Neuronal stem cell (in vitro differentiated cells): ENCODE data around the gene GPR142.

Experiments
- DNase-seq: peaks from one replicate; pipeline ENCODE4 v3.0.0-alpha.2; 2013; ENCODE audit warnings: low spot score
- H2AFZ ChIP-seq: one replicate; pipeline ENCODE4 v1.6.1; 2013; ENCODE audit warnings: mild to moderate bottlenecking, low read length, inconsistent platforms
- H2AK5ac ChIP-seq: 2 replicates; pipeline ENCODE4 v1.6.1; 2013; ENCODE audit warnings: low read depth, mild to moderate bottlenecking, inconsistent platforms, low read length, moderate library complexity, mixed read lengths
- H2BK120ac ChIP-seq: 2 replicates; pipeline ENCODE4 v1.6.1; 2013; ENCODE audit warnings: low read depth, mild to moderate bottlenecking, inconsistent platforms, low read length, moderate library complexity, mixed read lengths
- H2BK12ac ChIP-seq: one replicate; pipeline ENCODE4 v1.6.1; 2013; ENCODE audit warnings: low read length, inconsistent platforms
- H2BK15ac ChIP-seq: 2 replicates; pipeline ENCODE4 v1.6.1; 2013; ENCODE audit warnings: mild to moderate bottlenecking, low read length, inconsistent platforms, mixed read lengths
- H2BK5ac ChIP-seq: one replicate; pipeline ENCODE4 v1.6.1; 2013; ENCODE audit warnings: inconsistent platforms, mild to moderate bottlenecking, low read length, moderate library complexity
- H3K14ac ChIP-seq: one replicate; pipeline ENCODE4 v1.6.1; 2013; ENCODE audit warnings: low read length, inconsistent platforms
- H3K18ac ChIP-seq: 2 replicates; pipeline ENCODE4 v1.6.1; 2013; ENCODE audit warnings: low read length, inconsistent platforms
- H3K23ac ChIP-seq: 2 replicates; pipeline ENCODE4 v1.6.1; 2013; ENCODE audit warnings: low read depth, mild to moderate bottlenecking, mixed read lengths, low read length, inconsistent platforms; ENCODE audit not compliant: poor library complexity
- H3K27ac ChIP-seq: replicated peaks from 3 replicates; pipeline ENCODE4 v1.5.1; 2013; ENCODE audit warnings: low read length, inconsistent platforms
- H3K27me3 ChIP-seq, 3 experiments: 2 replicates each; pipeline ENCODE4 v1.6.1; 2013; ENCODE audit warnings: low read length in 3 of 3, mild to moderate bottlenecking in 2 of 3, inconsistent platforms in 1 of 3, low read depth in 1 of 3, mixed read lengths in 1 of 3, moderate library complexity in 1 of 3; ENCODE audit not compliant: control insufficient read depth in 3 of 3, insufficient read depth in 3 of 3
- H3K36me3 ChIP-seq, 2 donors: replicated peaks in 1 of 2; 2 replicates each; pipeline ENCODE4 v1.6.1; 2013; ENCODE audit warnings: low read length in 2 of 2; ENCODE audit not compliant: control insufficient read depth in 2 of 2, insufficient read depth in 2 of 2
- H3K4ac ChIP-seq: 2 replicates; pipeline ENCODE4 v1.6.1; 2013; ENCODE audit warnings: inconsistent platforms, mild to moderate bottlenecking, low read length, moderate library complexity
- H3K4me1 ChIP-seq, 2 donors: 1 replicate in 1 of 2; 2 replicates in 1 of 2; pipeline ENCODE4 v1.6.1; 2013; ENCODE audit warnings: low read length in 2 of 2, low read depth in 1 of 2; ENCODE audit not compliant: control insufficient read depth in 2 of 2, insufficient read depth in 1 of 2
- H3K4me2 ChIP-seq: one replicate; pipeline ENCODE4 v1.6.1; 2013; ENCODE audit warnings: mild to moderate bottlenecking, low read length, inconsistent platforms; ENCODE audit not compliant: insufficient read depth, poor library complexity, severe bottlenecking
- H3K4me3 ChIP-seq, 2 donors: 2 replicates each; pipeline ENCODE4 v1.5.1; 2013; ENCODE audit warnings: low read length in 2 of 2, mild to moderate bottlenecking in 2 of 2, inconsistent platforms in 1 of 2, moderate library complexity in 1 of 2
- H3K79me1 ChIP-seq: one replicate; pipeline ENCODE4 v1.6.1; 2013; ENCODE audit warnings: low read depth, mild to moderate bottlenecking, inconsistent platforms, low read length, moderate library complexity
- H3K9ac ChIP-seq: one replicate; pipeline ENCODE4 v1.6.1; 2013; ENCODE audit warnings: mild to moderate bottlenecking, low read depth, low read length, inconsistent platforms; ENCODE audit not compliant: poor library complexity
- H3K9me3 ChIP-seq, 2 donors: replicated peaks in 1 of 2; 2 replicates each; pipeline versions ENCODE3 to v1.6.1; 2013; ENCODE audit warnings: low read length in 2 of 2, mild to moderate bottlenecking in 2 of 2, inconsistent platforms in 1 of 2, low read depth in 1 of 2, mixed read lengths in 1 of 2, moderate library complexity in 1 of 2; ENCODE audit not compliant: control insufficient read depth in 2 of 2, insufficient read depth in 1 of 2
- H4K8ac ChIP-seq: one replicate; pipeline ENCODE4 v1.6.1; 2013; ENCODE audit warnings: low read depth, mild to moderate bottlenecking, inconsistent platforms, low read length, moderate library complexity
- H4K91ac ChIP-seq: one replicate; pipeline ENCODE4 v1.6.1; 2013; ENCODE audit warnings: low read length, low read depth, mild to moderate bottlenecking, inconsistent platforms; ENCODE audit not compliant: poor library complexity
- WGBS, 2 donors: extraction: QIAGEN DNeasy Blood & Tissue Kit; methylation state at CpG; one replicate each; pipeline ENCODE4 v1.1.7; 2013; ENCODE audit warnings: missing lambda C conversion rate in 2 of 2, mixed read lengths in 1 of 2; ENCODE audit not compliant: insufficient read length in 2 of 2, insufficient replicate concordance in 1 of 2; ENCODE audit errors: extremely low coverage in 2 of 2; 5-methylcytosine and 5-hydroxymethylcytosine counted together

GPR142 gene

GRCh38 chr17:74402048-74402447 lies 34.7 kb downstream of the GPR142 start:
- no CpG with 5 or more reads among the region's 7 CpGs for WGBS, 2 donors
- no peak for DNase-seq
- H2BK120ac ChIP-seq, result no peak overlapping the region

GRCh38 chr17:74403512-74404137 lies 36.3 kb downstream of the GPR142 start:
- Histone ChIP-seq H3K4me1 (peaks cover 0 to 13% of the 10 kb centered on the region in 2 donors), H2AFZ (no peak overlapping the region)
- WGBS, 2 donors, result no CpG with 5 or more reads among the region's 12 CpGs

More at GRCh38 chr17:74402048-74402447, 34.7 kb downstream of the GPR142 start:
- H3K14ac ChIP-seq, result no peak overlapping the region
- H3K4me2 ChIP-seq, result no peak overlapping the region
- H4K8ac ChIP-seq, result no peak overlapping the region
- H3K4me3 ChIP-seq, result no peak overlapping the region
- no peaks in the 10 kb centered on the region for H3K36me3 ChIP-seq
- H3K23ac ChIP-seq, result no peak overlapping the region
- no peak overlapping the region for H2BK12ac ChIP-seq
- no peak overlapping the region for H4K91ac ChIP-seq
- no peak overlapping the region for H3K4ac ChIP-seq
- H3K27me3 ChIP-seq, result no peaks in the 10 kb centered on the region
- no peak overlapping the region for H2AK5ac ChIP-seq
- no peak overlapping the region for H2BK5ac ChIP-seq
- H3K4me1 ChIP-seq, result peaks cover 0 to 13% of the 10 kb centered on the region in 2 donors
- no peak overlapping the region for H3K27ac ChIP-seq
- H3K9me3 ChIP-seq, result no peaks in the 10 kb centered on the region
- no peak overlapping the region for H2AFZ ChIP-seq
- H3K79me1 ChIP-seq, result no peaks in the 10 kb centered on the region
- no peak overlapping the region for H3K18ac ChIP-seq
- no peak overlapping the region for H2BK15ac ChIP-seq
- H3K9ac ChIP-seq, result no peak overlapping the region

GRCh38 chr17:74404218-74404617 lies 36.9 kb downstream of the GPR142 start:
- H2BK15ac ChIP-seq, result no peak overlapping the region
- no peak overlapping the region for H2BK5ac ChIP-seq
- H3K79me1 ChIP-seq, result no peaks in the 10 kb centered on the region
- H3K14ac ChIP-seq, result no peak overlapping the region
- H3K9me3 ChIP-seq, result no peaks in the 10 kb centered on the region
- H3K4me2 ChIP-seq, result peak overlapping the region; percentile 40
- H3K4me1 ChIP-seq, result peaks cover 0 to 13% of the 10 kb centered on the region in 2 donors
- no peak overlapping the region for H3K4ac ChIP-seq
- no peaks in the 10 kb centered on the region for H3K27me3 ChIP-seq
- H4K8ac ChIP-seq, result no peak overlapping the region
- H3K36me3 ChIP-seq, result no peaks in the 10 kb centered on the region
- no peak overlapping the region for H2AFZ ChIP-seq
- no peak overlapping the region for H2AK5ac ChIP-seq
- H3K18ac ChIP-seq, result peak overlapping the region; percentile 76
- no peak overlapping the region for H3K23ac ChIP-seq
- H2BK12ac ChIP-seq, result no peak overlapping the region
- no peak overlapping the region for H3K9ac ChIP-seq
- no CpG with 5 or more reads among the region's 7 CpGs for WGBS, 2 donors
- no peak overlapping the region for H2BK120ac ChIP-seq
- H3K4me3 ChIP-seq, result no peak overlapping the region
- DNase-seq, result no peak
- H3K27ac ChIP-seq, result no peak overlapping the region
- no peak overlapping the region for H4K91ac ChIP-seq

More at GRCh38 chr17:74403512-74404137, 36.3 kb downstream of the GPR142 start:
- H3K9me3 ChIP-seq, result no peaks in the 10 kb centered on the region
- DNase-seq, result no peak
- H3K4ac ChIP-seq, result no peak overlapping the region
- no peak overlapping the region for H3K27ac ChIP-seq
- no peaks in the 10 kb centered on the region for H3K79me1 ChIP-seq
- no peak overlapping the region for H3K23ac ChIP-seq
- no peak overlapping the region for H2BK15ac ChIP-seq
- H2BK12ac ChIP-seq, result no peak overlapping the region
- no peak overlapping the region for H2AK5ac ChIP-seq
- H3K14ac ChIP-seq, result no peak overlapping the region
- no peak overlapping the region for H3K9ac ChIP-seq
- H3K4me3 ChIP-seq, result no peak overlapping the region
- H2BK5ac ChIP-seq, result no peak overlapping the region
- no peak overlapping the region for H2BK120ac ChIP-seq
- H3K4me2 ChIP-seq, result no peak overlapping the region
- no peaks in the 10 kb centered on the region for H3K36me3 ChIP-seq
- H4K91ac ChIP-seq, result no peak overlapping the region
- no peaks in the 10 kb centered on the region for H3K27me3 ChIP-seq
- peak overlapping the region; percentile 41 for H3K18ac ChIP-seq
- H4K8ac ChIP-seq, result no peak overlapping the region

GRCh38 chr17:74404789-74405188 lies 37.5 kb downstream of the GPR142 start:
- Histone ChIP-seq H3K27ac (no peak overlapping the region), H3K4ac (no peak overlapping the region), H3K14ac (no peak overlapping the region), H2BK12ac (no peak overlapping the region), H3K4me1 (peaks cover 0 to 13% of the 10 kb centered on the region in 2 donors), H3K4me2 (peak overlapping the region; percentile 40), H3K9ac (no peak overlapping the region), H3K18ac (no peak overlapping the region), H2AK5ac (no peak overlapping the region), H3K4me3 (no peak overlapping the region), H2BK15ac (no peak overlapping the region), H3K9me3 (no peaks in the 10 kb centered on the region), H4K91ac (no peak overlapping the region), H4K8ac (no peak overlapping the region), H3K36me3 (no peaks in the 10 kb centered on the region), H2BK120ac (no peak overlapping the region), H3K27me3 (no peaks in the 10 kb centered on the region), H2AFZ (no peak overlapping the region), H2BK5ac (no peak overlapping the region), H3K79me1 (no peaks in the 10 kb centered on the region), H3K23ac (no peak overlapping the region)
- DNase-seq, result no peak
- WGBS, 2 donors, result no CpG with 5 or more reads among the region's 6 CpGs
